Glomerular visceral epithelial cell (primary cell): ENCODE data around the gene RABEPK.
"Not testable (repeated sequence)": the region's sequence is repeated elsewhere in the genome, so short reads cannot be mapped to it uniquely, and the experiment has no call there.

Experiments
- DNase-seq: peaks from one replicate; pipeline ENCODE4 v3.0.0-alpha.2; 2016; ENCODE audit errors: extremely low spot score

The RABEPK gene, protein sequence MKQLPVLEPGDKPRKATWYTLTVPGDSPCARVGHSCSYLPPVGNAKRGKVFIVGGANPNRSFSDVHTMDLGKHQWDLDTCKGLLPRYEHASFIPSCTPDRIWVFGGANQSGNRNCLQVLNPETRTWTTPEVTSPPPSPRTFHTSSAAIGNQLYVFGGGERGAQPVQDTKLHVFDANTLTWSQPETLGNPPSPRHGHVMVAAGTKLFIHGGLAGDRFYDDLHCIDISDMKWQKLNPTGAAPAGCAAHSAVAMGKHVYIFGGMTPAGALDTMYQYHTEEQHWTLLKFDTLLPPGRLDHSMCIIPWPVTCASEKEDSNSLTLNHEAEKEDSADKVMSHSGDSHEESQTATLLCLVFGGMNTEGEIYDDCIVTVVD

DNA sequence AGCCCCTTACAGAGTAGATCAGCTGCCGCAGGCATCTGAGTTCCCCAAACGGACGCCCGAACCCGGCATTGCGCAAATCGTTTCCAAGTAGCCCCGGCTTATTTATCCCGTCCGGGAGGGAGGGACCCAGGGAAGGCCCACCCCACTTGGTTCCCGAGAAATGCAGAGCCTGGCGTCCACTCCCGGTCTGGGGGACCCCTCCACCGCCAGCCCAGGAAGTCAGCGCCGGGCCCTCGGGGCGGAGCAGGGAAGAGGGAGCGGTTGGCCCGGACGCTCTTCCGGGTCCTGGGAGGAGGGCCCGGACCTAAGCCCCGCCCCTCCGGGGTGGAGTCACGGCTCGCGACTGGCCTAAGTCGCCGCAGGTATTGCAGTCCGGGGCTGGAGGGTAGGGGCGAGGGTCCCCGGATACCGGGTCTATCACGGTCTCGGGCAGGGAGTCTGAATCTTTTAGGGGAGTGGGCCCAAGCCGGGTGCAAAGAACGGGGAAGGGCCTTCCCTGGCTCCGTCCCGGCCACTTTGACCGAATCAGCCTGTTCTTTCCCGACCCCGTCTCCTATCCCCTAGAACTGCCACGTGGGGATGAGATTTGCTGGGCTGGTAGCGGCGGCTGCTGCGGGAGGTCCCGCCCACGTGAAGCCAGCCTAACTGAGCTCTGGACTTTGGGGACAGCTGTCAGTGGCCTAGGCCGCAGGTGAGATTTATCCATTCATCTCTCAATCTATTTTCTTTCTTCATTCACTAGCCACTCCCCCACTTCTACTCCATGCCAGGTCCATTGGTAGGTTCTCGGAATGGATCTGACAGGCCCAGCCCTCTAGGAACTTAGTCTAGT, at the start of gene RABEPK:
TSS of gene RABEPK (plus strand) at position 327 of the 832 bp plus-strand sequence. CDS start 2,472 bp downstream, outside the sequence.
- DNase-seq, result peak; percentile 95

DNA sequence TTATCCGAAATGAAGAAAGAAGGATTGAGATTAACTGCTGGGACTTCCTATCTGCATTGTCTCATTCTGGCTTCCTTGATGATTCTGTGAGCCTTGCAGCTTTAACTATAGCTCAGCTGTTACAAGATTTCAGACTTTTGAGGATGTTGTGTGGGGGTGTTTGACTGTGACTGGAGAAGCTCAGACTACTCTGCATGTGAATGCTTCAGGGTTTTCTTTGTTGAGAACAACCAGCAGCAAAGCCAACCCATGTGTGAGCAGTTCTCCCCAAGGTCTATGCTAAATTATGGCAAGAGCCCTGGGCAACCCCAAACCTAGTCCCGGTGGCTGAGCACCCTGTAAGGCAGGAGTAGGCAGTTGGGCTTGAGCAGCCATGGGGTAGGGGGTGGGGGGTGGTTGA, 48.6 kb upstream of the RABEPK start:
- no peak for DNase-seq

DNA sequence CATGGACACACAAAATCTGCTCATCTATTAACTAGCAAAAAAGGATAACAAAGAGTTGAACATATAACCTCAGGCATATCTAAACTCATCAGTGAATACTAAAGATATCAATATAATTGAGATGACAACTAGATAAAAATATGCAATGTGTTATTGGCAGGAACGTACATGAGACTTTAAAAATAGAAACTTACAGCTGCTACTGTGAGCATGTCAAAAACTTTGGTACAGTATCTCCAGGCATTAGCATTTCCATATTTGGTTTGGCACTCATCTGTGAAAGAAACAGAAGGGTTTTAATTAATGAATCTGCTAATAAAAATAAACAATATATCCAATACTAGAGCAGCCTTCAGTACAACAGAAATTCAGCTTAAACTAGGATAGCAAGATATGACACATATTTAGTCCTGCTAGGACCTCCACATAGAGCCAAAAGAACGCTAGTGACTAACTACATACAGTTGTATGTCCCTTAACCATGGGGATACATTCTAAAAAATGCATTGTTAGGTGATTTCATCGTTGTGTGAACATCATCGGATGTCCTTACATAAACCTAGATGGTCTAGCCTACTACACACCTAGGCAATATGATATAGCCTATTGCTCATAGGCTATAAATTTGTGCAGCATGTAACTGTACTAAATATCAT, 46.5 kb upstream of the RABEPK start:
- DNase-seq, result no peak

DNA sequence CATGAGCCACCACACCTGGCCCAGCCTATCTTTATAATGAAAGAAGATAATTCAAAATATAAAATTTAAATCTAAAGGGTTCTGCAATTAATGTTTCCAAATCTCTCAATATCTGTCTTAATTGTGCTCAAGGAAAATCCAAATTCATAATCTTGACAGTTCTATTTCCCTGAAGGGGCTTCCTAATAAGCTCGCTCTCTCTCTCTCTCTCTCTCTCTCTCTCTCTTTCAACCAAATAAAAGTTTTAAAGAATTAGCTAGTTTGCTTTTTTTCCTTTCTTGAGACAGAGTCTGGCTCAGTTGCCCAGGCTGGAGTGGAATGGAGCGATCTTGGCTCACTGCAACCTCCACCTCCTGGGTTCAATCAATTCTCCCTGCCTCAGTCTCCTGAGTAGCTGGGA, 43.8 kb upstream of the RABEPK start:
- DNase-seq, result no peak

DNA sequence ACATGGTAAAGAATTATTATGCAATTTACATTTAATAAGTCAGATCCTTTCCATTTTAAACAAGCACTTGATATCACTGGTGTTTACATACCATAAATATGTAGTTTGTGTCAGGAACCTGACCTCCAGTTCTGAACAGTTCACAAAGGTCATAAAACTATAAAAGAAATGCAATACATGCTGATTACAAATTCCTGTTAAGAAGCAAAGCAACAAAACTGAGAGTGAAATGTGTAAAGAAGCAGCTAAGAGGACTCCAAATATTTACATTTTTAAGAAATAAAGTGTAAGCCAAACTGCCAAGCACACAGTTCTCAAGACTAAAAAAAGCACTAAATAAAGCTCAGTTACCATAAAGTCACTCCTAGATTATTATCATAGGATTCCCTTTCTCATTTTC, 39.6 kb upstream of the RABEPK start:
- no peak for DNase-seq

DNA sequence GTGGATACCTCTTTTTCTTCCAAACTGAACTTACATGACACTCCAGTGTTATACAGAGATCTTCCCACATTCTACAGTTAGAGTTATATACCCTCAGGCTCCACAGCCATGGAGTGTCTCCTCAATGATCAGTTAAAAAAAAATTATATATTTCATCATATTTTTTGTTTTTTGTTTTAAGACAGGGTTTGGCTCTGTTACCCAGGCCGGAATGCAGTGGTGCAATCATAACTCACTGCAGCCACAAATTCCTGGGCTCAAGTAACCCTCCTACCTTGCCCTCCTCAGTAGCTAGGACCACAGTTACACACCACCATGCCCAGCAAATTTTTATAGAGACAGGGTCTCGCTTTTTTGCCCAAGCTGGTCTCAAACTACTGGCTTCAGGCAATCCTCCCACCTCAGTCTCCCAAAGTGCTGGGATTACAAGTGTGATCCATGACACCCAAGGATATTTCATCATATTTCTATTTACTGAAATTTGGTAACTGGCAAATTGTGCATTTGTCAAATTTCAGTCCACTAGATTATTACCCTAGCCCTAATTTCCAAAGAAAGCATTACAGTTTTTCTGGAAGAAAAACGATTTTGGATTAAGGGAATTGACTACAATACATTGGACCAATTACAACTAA, 38.9 kb upstream of the RABEPK start:
- peak; percentile 13 for DNase-seq

DNA sequence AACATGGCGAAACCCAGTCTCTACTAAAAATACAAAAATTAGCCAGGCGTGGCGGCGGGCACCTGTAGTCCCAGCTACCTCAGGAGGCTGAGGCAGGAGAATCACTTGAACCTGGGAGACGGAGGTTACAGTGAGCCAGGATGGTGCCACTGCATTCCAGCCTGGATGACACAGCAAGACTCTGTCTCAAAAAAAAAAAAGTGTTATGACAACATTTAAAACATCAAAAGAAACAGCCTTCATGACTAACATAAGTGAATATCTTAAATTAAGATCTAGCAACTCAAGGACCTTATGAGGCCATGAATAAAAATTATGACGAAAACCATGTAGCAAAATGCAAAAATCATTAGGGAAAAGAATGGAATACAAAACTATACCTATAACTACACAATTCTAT, 37.5 kb upstream of the RABEPK start:
- not testable (repeated sequence) for DNase-seq

DNA sequence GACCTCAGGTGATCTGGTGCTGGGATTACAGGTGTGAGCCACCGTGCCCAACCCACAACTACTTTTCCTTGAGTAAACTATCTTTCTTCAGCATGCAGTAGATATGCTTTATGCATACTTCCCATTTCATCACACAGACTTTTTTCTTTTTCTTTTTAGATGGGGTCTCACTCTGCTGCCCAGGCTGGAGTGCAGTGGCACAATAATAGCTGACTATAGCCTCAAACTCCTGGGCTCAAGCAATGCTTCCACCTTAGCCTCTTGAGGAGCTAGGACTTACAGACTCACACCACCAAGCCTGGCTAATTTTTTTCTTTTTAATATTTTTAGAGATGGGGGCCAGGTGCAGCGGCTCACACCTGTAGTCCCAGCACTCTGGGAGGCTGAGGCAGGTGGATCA, 33.6 kb upstream of the RABEPK start:
- DNase-seq, result no peak

DNA sequence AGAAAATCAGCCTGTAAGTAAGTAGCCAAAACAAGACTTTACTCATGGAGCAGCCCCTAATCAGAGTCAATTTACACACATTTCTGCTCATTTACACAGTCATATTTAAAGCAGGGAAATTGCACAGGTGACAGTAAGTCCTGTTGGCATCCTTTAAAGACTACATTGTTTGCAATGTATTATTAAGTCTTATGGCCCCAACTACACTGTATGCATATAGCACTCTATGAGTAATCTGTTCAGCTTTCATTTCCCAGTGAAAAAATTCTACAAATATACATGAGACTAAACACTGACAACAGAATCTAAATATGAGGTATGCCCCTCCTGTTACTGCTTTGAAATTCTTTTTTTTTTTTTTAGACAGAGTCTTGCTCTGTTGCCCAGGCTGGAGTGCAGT, 30.4 kb upstream of the RABEPK start:
- no peak for DNase-seq

DNA sequence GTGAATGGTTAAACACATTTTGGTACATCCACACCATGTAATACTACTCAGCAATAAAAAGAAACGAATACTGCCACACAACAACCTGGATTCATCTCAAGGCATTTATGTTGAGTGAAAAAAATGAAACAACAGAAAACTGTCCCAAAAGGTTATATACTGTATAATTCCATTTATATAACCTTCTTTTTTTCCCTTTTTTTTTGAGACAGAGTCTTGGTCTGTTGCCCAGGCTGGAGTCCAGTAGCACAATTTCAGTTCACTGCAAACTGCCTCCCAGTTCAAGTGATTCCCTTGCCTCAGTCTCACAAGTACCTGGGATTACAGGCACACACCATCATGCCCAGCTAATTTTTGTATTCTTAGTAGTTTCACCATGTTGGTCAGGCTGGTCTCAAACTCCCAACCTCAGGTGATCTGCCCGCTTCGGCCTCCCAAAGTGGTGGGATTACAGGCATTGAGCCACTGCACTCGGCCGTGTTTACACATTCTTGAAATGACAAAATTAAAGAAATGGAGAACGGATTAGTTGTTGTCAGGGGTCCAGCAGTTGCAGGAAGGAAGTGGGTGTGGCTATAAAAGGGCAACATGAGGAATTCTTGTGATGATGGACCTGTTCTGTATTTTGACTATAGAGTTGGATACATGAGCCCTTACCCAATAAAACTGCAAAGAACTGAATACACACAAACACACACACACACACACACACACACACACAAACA, 28.1 kb upstream of the RABEPK start:
- DNase-seq, result no peak

DNA sequence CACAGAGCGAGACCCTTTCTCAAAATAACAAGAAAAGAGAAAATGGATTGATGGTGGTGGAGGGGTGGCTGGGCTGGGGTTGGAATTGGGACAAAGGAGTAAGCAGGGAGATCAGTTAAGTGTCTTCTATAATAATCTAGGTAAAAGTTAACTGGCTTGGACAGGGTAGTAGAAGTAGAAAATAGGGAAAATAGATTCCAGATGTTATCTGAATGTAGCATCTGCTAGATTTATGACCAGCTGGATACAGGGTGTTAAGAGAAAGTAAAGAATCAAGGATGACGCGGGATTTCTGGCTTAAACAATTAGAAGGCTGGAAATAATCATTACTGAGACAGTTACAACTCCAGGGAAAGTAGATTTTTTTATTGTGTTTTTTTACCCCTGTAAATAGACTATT, 23.7 kb upstream of the RABEPK start:
- no peak for DNase-seq

DNA sequence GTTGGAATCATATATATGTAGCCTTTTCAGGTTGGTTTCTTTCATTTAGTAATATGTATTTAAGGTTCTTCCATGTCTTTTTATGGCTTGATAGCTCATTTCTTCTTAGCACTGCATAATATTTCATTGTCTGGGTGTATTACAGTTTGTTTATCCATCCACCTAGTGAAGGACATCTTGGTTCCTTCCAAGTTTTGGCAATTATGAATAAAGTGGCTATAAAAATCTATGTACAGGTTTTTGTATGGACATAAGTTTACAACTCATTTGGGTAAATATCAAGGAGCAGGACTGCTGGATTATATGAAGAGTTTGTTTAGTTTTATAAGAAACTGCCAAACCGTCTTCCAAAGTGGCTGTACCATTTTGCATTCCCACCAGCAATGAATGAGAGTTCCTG, 22.5 kb upstream of the RABEPK start:
- DNase-seq, result no peak

DNA sequence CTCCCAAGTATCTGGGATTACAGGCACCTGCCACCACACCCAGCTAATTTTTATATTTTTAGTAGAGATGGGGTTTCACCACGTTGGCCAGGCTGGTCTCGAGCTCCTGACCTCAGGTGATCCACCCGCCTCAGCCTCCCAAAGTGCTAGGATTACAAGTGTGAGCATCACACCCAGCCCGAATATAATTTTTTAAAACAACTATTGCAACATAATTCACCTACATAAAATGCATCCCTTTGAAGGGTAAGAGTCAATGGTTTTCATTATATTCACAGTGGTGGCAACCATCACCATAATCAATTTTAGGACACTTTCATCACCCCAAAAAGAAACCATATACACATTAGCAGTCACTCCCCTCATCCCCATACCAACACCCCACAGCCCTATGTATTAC, 20.6 kb upstream of the RABEPK start:
- not testable (repeated sequence) for DNase-seq

DNA sequence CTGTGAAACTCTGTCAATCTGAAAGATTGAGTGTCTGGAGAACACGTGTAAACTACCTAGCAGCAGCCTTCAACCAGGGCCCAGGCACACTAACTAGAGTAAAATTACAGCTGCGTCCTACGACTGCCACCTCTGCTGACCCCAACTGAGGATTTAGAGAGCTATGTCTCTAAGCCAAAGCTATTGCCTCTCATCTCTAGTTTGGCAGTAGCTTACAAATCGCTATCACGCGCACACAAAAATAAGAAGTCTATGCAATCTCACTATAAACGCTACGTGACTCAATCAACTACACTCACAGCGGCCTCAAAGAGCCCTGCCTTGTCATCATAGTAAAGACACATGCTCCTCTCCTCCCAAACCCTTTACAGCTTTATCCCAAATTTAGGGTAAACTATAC, 19.5 kb upstream of the RABEPK start:
- no peak for DNase-seq

DNA sequence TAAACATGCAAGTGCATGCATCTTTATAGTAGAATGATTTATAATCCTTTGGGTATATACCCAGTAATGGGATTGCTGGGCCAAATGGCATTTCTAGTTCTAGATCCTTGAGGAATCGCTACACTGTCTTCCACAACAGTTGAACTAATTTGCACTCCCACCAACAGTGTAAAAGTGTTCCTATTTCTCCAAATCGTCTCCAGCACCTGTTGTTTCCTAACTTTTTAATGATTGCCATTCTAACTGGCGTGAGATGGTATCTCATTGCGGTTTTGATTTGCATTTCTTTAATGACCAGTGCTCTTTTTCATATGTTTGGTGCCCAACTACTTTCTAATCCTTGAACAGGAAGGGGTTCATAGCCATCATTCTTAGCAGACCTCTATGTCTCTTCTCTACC, 18.6 kb upstream of the RABEPK start:
- not testable (repeated sequence) for DNase-seq

DNA sequence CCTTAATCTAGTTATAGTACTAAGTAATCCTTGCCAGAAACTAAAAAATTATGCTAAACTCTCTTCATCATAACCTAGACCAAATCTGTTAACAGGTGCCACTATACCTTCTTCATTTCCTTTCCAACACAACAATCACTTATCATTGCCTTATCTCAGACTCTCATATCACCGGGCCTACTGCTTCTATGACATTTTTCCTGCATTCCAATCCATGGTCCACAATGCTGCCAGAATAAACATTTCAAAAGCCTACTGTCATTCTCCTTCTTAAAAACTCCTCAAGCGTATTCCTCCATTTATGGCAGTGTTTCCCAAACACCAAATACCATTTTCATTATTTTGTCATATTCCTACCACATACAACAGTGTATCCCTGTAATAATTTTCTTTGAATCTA, 17.3 kb upstream of the RABEPK start:
- DNase-seq, result peak; percentile 16

DNA sequence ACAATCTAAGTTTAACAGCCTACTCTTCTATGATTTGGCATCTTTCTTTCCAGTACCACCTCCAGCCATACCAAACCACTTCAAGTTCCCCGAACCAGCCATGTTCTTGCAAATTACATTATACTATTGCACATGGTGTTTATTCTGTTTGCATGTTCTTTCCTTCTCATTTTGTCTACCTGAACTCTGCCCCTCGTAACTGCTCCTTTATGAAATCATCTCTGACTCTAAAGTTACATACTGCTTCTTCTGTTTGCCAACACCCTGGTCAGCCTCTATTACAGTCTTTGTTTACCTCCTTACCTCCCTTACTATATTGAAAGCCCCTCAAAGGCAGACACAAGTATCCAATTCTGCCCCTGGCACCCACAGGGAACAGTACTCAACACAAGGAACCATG, 16.8 kb upstream of the RABEPK start:
- no peak for DNase-seq

DNA sequence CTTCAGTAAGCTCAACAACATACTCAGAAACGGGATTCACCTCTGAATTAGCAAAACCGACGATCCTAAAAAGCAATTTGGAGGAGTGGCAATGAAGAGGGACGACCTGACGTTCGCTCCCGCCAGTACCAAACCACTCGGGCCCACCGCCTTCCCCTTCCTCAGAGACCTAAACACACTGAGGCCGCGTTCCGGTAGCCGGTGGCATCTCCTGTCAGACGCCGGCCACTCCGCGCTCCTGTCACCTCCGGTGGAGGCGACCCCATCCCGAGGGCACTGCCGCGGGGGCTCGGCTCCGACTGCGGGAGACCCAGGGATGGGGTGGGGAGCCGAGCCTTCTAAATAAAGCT, 11.4 kb upstream of the RABEPK start:
- no peak for DNase-seq

DNA sequence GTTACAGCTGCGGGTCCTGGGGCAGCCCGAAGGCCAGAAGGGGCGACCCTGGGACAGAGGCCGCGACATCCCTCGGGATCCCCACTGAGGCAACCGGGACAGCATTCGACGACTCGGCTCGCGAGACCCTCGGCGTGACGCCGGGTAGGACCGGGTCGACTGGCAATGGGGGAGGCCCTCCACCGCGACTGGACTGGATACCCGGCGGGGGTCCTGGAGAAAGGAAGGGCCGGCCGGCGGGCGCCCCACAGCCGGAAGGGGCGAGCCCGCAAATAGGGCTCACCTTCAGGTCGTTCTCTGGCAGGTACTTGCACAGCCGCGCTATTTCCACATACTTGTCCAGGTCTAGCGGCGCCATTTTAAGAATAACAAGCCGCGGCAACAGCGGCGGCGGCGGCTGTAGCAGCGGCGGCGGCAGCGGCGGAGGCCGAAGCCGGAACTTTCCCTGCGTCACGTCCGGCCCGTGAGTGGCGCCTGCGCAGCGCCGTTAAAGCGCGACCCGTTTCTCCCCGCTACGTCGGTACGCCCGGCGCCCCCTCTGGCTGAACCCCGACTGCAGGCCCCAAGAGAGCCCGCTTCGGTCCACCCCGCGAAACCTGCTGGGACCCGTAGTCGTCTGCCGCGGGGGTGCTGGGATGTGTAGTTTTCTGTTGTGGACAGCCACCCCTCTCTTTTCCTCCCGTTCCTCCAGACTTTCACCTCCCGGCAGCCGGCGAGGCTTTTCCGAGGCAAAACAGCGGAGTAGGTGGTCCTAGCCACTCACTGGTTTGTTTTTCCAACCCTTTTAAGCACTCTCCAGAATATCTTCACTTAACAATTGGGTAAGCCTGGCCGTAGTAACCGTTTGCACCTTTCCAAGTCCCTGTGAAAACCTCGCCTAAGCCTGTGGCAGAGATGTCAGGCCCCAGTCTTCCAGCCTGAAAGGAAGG, 10.7 kb upstream of the RABEPK start, which contains the start of gene PPP6C:
TSS of gene PPP6C (minus strand) at position 443 of the 929 bp plus-strand sequence. CDS start at position 358, 85 bp downstream.
- peak; percentile 92 for DNase-seq

DNA sequence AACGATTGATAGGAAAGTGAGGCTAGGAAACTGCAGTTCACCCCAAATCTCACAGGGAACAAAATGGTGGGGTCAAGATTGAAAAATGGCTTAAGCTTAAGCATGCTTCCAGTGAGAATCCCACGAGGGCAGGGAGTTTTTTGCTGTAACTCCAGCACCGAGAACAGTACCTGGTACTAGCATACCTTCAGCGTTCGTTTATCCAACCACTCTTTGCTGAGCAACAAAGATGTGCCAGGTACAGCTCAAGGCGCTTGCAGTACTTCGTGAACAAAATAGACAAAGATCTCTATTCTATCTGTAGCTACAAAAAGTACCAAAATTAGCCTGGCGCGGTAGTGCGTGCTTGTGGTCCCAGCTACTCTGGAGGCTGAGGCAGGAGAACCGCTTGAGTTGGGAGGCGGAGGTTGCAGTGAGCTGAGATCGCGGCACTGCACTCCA, 10.0 kb upstream of the RABEPK start:
- DNase-seq, result no peak
